HEK293 (cell line): ENCODE measurements around the gene CAPN13.

Experiments used
- CTCF ChIP-seq: fragments of 450-650 bp; formaldehyde crosslinking; IDR thresholded peaks from 2 replicates; pipeline ENCODE4 v1.5.1; 2016; ENCODE audit warnings: missing biosample characterization, missing genetic modification characterization
- YY2 ChIP-seq: fragments of 450-650 bp; formaldehyde crosslinking; IDR thresholded peaks from 2 replicates; pipeline ENCODE4 v1.5.1; 2016; ENCODE audit warnings: missing biosample characterization, missing genetic modification characterization
- ZBTB21 ChIP-seq: fragments of 450-650 bp; formaldehyde crosslinking; IDR thresholded peaks from 2 replicates; pipeline ENCODE4 v1.5.1; 2017; ENCODE audit warnings: missing biosample characterization, missing genetic modification characterization
- ZNF571 ChIP-seq: fragments of 450-650 bp; formaldehyde crosslinking; IDR thresholded peaks from 2 replicates; pipeline ENCODE4 v1.5.0; 2017; ENCODE audit warnings: missing biosample characterization, missing genetic modification characterization
- TF ChIP-seq, protein P1 (sequence below): fragments of 450-650 bp; formaldehyde crosslinking; IDR thresholded peaks from 2 replicates; pipeline ENCODE4 v1.5.1; 2016; ENCODE audit warnings: missing biosample characterization, missing genetic modification characterization

GRCh38 chr2:30823452-30823851 lies 16.2 kb upstream of the CAPN13 start:
- TF ChIP-seq CTCF (tag by site-specific recombination) (no peak), YY2 (tag by site-specific recombination) (no peak), ZBTB21 (tag by site-specific recombination) (no peak), ZNF571 (tag by site-specific recombination) (no peak)
- TF ChIP-seq, protein P1, sequence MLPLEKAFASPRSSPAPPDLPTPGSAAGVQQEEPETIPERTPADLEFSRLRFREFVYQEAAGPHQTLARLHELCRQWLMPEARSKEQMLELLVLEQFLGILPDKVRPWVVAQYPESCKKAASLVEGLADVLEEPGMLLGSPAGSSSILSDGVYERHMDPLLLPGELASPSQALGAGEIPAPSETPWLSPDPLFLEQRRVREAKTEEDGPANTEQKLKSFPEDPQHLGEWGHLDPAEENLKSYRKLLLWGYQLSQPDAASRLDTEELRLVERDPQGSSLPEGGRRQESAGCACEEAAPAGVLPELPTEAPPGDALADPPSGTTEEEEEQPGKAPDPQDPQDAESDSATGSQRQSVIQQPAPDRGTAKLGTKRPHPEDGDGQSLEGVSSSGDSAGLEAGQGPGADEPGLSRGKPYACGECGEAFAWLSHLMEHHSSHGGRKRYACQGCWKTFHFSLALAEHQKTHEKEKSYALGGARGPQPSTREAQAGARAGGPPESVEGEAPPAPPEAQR (tag by site-specific recombination): no peak
